HCT116 (cell line): ENCODE results near the gene ERGIC1. TPM values are rescaled to one million over a fixed set of nuclear protein-coding genes. Genes with fewer than 3 reads are reported as not detected.

Experiments used
- ATAC-seq: fragments of 200-7000 bp; cut with Tn5 transposase; 2 replicates; pipeline ENCODE4 v1.9.1; 2020; ENCODE audit warnings: mild to moderate bottlenecking, moderate library complexity
- BruUV-seq: library from RNA; stranded (reverse); fragments of 400-500 nt; replicated peaks from 2 replicates; lab custom pipeline; 2021; lab: Mats Ljungman, UMichigan
- CTCF ChIA-PET: fragments of 300-600 bp; sonication (Branson Sonifier 250); formaldehyde crosslinking; loops from one replicate; lab custom pipeline; 2021; ENCODE audit warnings: antibody characterized with exemption; lab: Charles Lee
- POLR2A ChIA-PET: fragments of 300-600, 350-600 bp; sonication (Branson Sonifier 250); formaldehyde crosslinking; loops from one replicate; lab custom pipeline; 2021; ENCODE audit warnings: antibody characterized with exemption; lab: Charles Lee
- RAD21 ChIA-PET, 2 experiments: fragments of 300-600 bp; sonication (Branson Sonifier 250); formaldehyde crosslinking; loops; one replicate each; lab custom pipeline; 2023; ENCODE audit warnings: low total read pairs in 2 of 2; ENCODE audit not compliant: uncharacterized antibody in 2 of 2, unreplicated experiment in 2 of 2, low non-redundant PET in 1 of 2; lab: Charles Lee
- DNase-seq: peaks from one replicate; pipeline ENCODE4 v3.0.0-alpha.2; 2010; ENCODE audit warnings: low read depth, low spot score
- H2AFZ ChIP-seq: fragments of 200-600 bp; shearing (Covaris generic), sonication (generic); 2 replicates; pipeline ENCODE4 v1.6.1; 2017; ENCODE audit warnings: low read depth, mixed run types, mixed read lengths, antibody characterized with exemption, low read length; ENCODE audit not compliant: poor library complexity, severe bottlenecking
- H3K27ac ChIP-seq: 2 replicates; pipeline ENCODE4 v1.5.1; 2012; ENCODE audit warnings: low read depth, low read length
- H3K27me3 ChIP-seq: fragments of 200-600 bp; sonication (generic); 2 replicates; pipeline ENCODE4 v1.6.1; 2016; ENCODE audit warnings: mixed run types, low read length, mixed read lengths; ENCODE audit not compliant: insufficient read depth
- H3K36me3 ChIP-seq, 2 experiments: fragments of 200-500 bp in 1 of 2; fragments of 200-600 bp in 1 of 2; sonication (Bioruptor generic) in 1 of 2; sonication (generic) in 1 of 2; 2 replicates each; pipeline versions ENCODE4 v1.5.1 to v1.6.1; 2014 to 2016; ENCODE audit warnings: low read length in 2 of 2, inconsistent platforms in 1 of 2, mixed read lengths in 1 of 2, mixed run types in 1 of 2; ENCODE audit not compliant: insufficient read depth in 2 of 2, control insufficient read depth in 1 of 2
- H3K4me1 ChIP-seq, 2 experiments: fragments of 200-600 bp in 1 of 2; sonication (generic) in 1 of 2; 2 replicates each; pipeline versions ENCODE4 v1.5.1 to v1.6.1; 2012 to 2017; ENCODE audit warnings: low read length in 2 of 2, inconsistent platforms in 1 of 2, mild to moderate bottlenecking in 1 of 2, mixed read lengths in 1 of 2, mixed run types in 1 of 2, moderate library complexity in 1 of 2; ENCODE audit not compliant: insufficient read depth in 2 of 2, control insufficient read depth in 1 of 2
- H3K4me2 ChIP-seq: fragments of 200-600 bp; sonication (generic); 2 replicates; pipeline ENCODE4 v1.6.1; 2017; ENCODE audit warnings: mixed run types, low read length, mixed read lengths
- H3K4me3 ChIP-seq, 2 experiments: fragments of 200-600 bp in 1 of 2; sonication (generic) in 1 of 2; replicated peaks in 1 of 2; 2 replicates each; pipeline ENCODE4 v1.5.1; 2011 to 2016; ENCODE audit warnings: low read length in 2 of 2, control low read depth in 1 of 2, low read depth in 1 of 2, mild to moderate bottlenecking in 1 of 2, mixed read lengths in 1 of 2, mixed run types in 1 of 2
- H3K79me2 ChIP-seq: fragments of 200-600 bp; sonication (generic); 2 replicates; pipeline ENCODE4 v1.6.1; 2017; ENCODE audit warnings: mild to moderate bottlenecking, mixed run types, low read length, moderate library complexity, mixed read lengths; ENCODE audit not compliant: insufficient read depth
- H3K9ac ChIP-seq: fragments of 200-600 bp; sonication (generic); 2 replicates; pipeline ENCODE4 v1.6.1; 2016; ENCODE audit warnings: low read length, mixed read lengths
- H3K9me2 ChIP-seq: fragments of 200-600 bp; sonication (generic), shearing (Covaris generic); 2 replicates; pipeline ENCODE4 v1.6.1; 2017; ENCODE audit warnings: mixed run types, mild to moderate bottlenecking, moderate library complexity; ENCODE audit not compliant: insufficient read depth
- H3K9me3 ChIP-seq, 2 experiments: fragments of 200-500 bp in 1 of 2; fragments of 200-600 bp in 1 of 2; sonication (Bioruptor generic) in 1 of 2; sonication (generic) in 1 of 2; 2 replicates each; pipeline ENCODE4 v1.6.1; 2014 to 2017; ENCODE audit warnings: low read length in 2 of 2, mixed read lengths in 2 of 2, inconsistent platforms in 1 of 2, low read depth in 1 of 2, mild to moderate bottlenecking in 1 of 2, mixed run types in 1 of 2, moderate library complexity in 1 of 2; ENCODE audit not compliant: control insufficient read depth in 1 of 2, insufficient read depth in 1 of 2
- H4K20me1 ChIP-seq: fragments of 200-600 bp; sonication (generic), shearing (Covaris generic); 2 replicates; pipeline ENCODE4 v1.6.1; 2017; ENCODE audit warnings: mixed run types, mild to moderate bottlenecking, moderate library complexity; ENCODE audit not compliant: insufficient read depth
- CEBPB ChIP-seq: IDR thresholded peaks from 2 replicates; pipeline ENCODE4 v1.6.1; 2012; ENCODE audit warnings: low read depth
- CTCF ChIP-seq, 3 experiments: fragments of 200-600 bp in 1 of 3; sonication (generic) in 1 of 3; IDR thresholded peaks in 2 of 3; conservative IDR thresholded peaks in 1 of 3; 2 replicates each; pipeline ENCODE4 v1.5.1; 2012 to 2017; ENCODE audit warnings: low read depth in 2 of 3, low read length in 2 of 3, antibody characterized with exemption in 1 of 3, borderline replicate concordance in 1 of 3, control low read depth in 1 of 3, mild to moderate bottlenecking in 1 of 3, mixed read lengths in 1 of 3, mixed run types in 1 of 3, moderate library complexity in 1 of 3; ENCODE audit not compliant: insufficient read depth in 1 of 3
- EGR1 ChIP-seq: IDR thresholded peaks from 2 replicates; pipeline ENCODE4 v1.6.1; 2012; ENCODE audit warnings: low read depth
- EZH2 ChIP-seq: fragments of 200-600 bp; sonication (generic); IDR thresholded peaks from 2 replicates; pipeline ENCODE4 v1.6.1; 2017; ENCODE audit warnings: antibody characterized with exemption, mixed run types
- JUND ChIP-seq: IDR thresholded peaks from 2 replicates; pipeline ENCODE4 v1.6.1; 2012
- RAD21 ChIP-seq: IDR thresholded peaks from 2 replicates; pipeline ENCODE4 v1.6.1; 2012; ENCODE audit warnings: low read depth, mild to moderate bottlenecking
- SIN3A ChIP-seq: IDR thresholded peaks from 2 replicates; pipeline ENCODE4 v1.6.1; 2012; ENCODE audit warnings: low read depth
- SRF ChIP-seq: IDR thresholded peaks from 2 replicates; pipeline ENCODE4 v1.6.1; 2012; ENCODE audit warnings: low read depth
- ZFX ChIP-seq: fragments of 450-650 bp; IDR thresholded peaks from 2 replicates; pipeline ENCODE4 v1.6.1; 2017
- ZNF274 ChIP-seq: fragments of 200-500 bp; sonication (Bioruptor generic); IDR thresholded peaks from 2 replicates; pipeline ENCODE4 v1.6.1; 2014; ENCODE audit warnings: mild to moderate bottlenecking, low read depth, low read length, inconsistent platforms
- intact Hi-C: fragments of 100-400 bp; cut with micrococcal nuclease; formaldehyde crosslinking; loops from 2 replicates; pipeline ENCODE4 v1.10.0; 2022
- total RNA-seq: library from RNA; stranded (reverse); gene quantifications from one replicate; pipeline ENCODE4 v1.2.1, GENCODE V29; 2021; ENCODE audit not compliant: unreplicated experiment
- TF ChIP-seq, protein P1 (sequence below): IDR thresholded peaks from 2 replicates; pipeline ENCODE4 v1.6.1; 2011; ENCODE audit warnings: mild to moderate bottlenecking, low read length, moderate library complexity; ENCODE audit not compliant: insufficient replicate concordance; ENCODE audit errors: extremely low read depth
- TF ChIP-seq, protein P2 (sequence below): IDR thresholded peaks from 2 replicates; pipeline ENCODE4 v1.6.1; 2012
- TF ChIP-seq, protein P3 (sequence below): IDR thresholded peaks from 2 replicates; pipeline ENCODE4 v1.6.1; 2012

The ERGIC1 gene
- total RNA-seq, 1 experiment from 2014 or later = 73.3 TPM

- BruUV-seq = no TSS peak
- H3K9me3 ChIP-seq = no peaks in the 10 kb centered on the region
- H3K27me3 ChIP-seq = no peaks in the 10 kb centered on the region
- TF ChIP-seq, protein P1, sequence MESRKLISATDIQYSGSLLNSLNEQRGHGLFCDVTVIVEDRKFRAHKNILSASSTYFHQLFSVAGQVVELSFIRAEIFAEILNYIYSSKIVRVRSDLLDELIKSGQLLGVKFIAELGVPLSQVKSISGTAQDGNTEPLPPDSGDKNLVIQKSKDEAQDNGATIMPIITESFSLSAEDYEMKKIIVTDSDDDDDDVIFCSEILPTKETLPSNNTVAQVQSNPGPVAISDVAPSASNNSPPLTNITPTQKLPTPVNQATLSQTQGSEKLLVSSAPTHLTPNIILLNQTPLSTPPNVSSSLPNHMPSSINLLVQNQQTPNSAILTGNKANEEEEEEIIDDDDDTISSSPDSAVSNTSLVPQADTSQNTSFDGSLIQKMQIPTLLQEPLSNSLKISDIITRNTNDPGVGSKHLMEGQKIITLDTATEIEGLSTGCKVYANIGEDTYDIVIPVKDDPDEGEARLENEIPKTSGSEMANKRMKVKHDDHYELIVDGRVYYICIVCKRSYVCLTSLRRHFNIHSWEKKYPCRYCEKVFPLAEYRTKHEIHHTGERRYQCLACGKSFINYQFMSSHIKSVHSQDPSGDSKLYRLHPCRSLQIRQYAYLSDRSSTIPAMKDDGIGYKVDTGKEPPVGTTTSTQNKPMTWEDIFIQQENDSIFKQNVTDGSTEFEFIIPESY = no peak
- TF ChIP-seq SIN3A (no peak), EGR1 (no peak), ZFX (no peak), RAD21 (no peak), SRF (no peak), CTCF (IDR thresholded peaks at IDR 0.05 in 2 of 3, conservative IDR thresholded peaks at IDR 0.05 in 1 of 3; ENCODE audit: borderline replicate concordance in 1 of 3, insufficient read depth in 1 of 3, low read depth in 2 of 3, low read length in 2 of 3) (no peak), CEBPB (no peak), ZNF274 (no peak), EZH2 (no peak), JUND (no peak)
- TF ChIP-seq, protein P2, sequence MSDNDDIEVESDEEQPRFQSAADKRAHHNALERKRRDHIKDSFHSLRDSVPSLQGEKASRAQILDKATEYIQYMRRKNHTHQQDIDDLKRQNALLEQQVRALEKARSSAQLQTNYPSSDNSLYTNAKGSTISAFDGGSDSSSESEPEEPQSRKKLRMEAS = no peak
- TF ChIP-seq, protein P3, sequence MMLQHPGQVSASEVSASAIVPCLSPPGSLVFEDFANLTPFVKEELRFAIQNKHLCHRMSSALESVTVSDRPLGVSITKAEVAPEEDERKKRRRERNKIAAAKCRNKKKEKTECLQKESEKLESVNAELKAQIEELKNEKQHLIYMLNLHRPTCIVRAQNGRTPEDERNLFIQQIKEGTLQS = no peak
- H3K4me1 ChIP-seq = peaks cover 0 to 10% of the 10 kb centered on the region in 2 experiments; a peak in 2 of 4 replicates
- no peaks in the 10 kb centered on the region; the same call in 1 of the 2 replicates for H3K79me2 ChIP-seq
- ChIA-PET POLR2A (no interaction called here), CTCF (no interaction called here), RAD21 (no interaction called here)
- H4K20me1 ChIP-seq = no peaks in the 10 kb centered on the region
- H3K27ac ChIP-seq = no peak overlapping the region
- H2AFZ ChIP-seq = no peak overlapping the region
- ATAC-seq = no peak
- H3K4me3 ChIP-seq = no peak overlapping the region
- H3K9me2 ChIP-seq = no peaks in the 10 kb centered on the region
- H3K9ac ChIP-seq = no peak overlapping the region
- no peak overlapping the region for H3K4me2 ChIP-seq
- H3K36me3 ChIP-seq = no peaks in the 10 kb centered on the region
- intact Hi-C loops = no loop called here
- no peak for DNase-seq
These were observed 45.1 kb downstream of the ERGIC1 start for GRCh38 chr5:172878933-172879752.
